H1 (cell line): ENCODE data around the gene MRAP. TPM values are rescaled to one million over a fixed set of nuclear protein-coding genes. Genes with fewer than 3 reads are reported as not detected.

Source experiments
- BCL11A ChIP-seq, 2 experiments: IDR thresholded peaks; one replicate each; pipeline ENCODE4 v1.6.1; 2011; ENCODE audit warnings: low read depth in 2 of 2, low read length in 2 of 2, mild to moderate bottlenecking in 2 of 2
- GTF2F1 ChIP-seq: IDR thresholded peaks from 2 replicates; pipeline ENCODE4 v1.6.1; 2012; ENCODE audit warnings: low read depth, low read length, improper control_type of control experiment, borderline replicate concordance
- JUND ChIP-seq: IDR thresholded peaks from 2 replicates; pipeline ENCODE4 v1.6.1; 2011; ENCODE audit warnings: mild to moderate bottlenecking, improper control_type of control experiment, low read length
- TAF7 ChIP-seq: optimal IDR thresholded peaks from 2 replicates; pipeline ENCODE3; 2011; ENCODE audit warnings: low read depth, mild to moderate bottlenecking, inconsistent platforms, low read length, moderate library complexity, borderline replicate concordance
- polyA plus RNA-seq, 7 experiments: library from polyadenylated mRNA; depleted of rRNA in 3 of 7; stranded (reverse) in 5 of 7; unstranded in 2 of 7; fragments of >200 nt in 5 of 7; fragments of 200-250 nt in 2 of 7; gene quantifications; 1 replicate in 5 of 7; 2 replicates in 1 of 7; 4 replicates in 1 of 7; pipeline versions ENCODE4 v1.2.1 to v1.2.3, GENCODE V29; 2011 to 2013; ENCODE audit warnings: missing spikeins in 2 of 7, mixed read lengths in 2 of 7
- total RNA-seq: library from RNA; stranded (reverse); fragmentation: NEBNext Ultra II Directional; extraction: Animal tissue kit (Norgen Biotek cat#: 25700); gene quantifications from 2 replicates; pipeline ENCODE4 v1.2.1, GENCODE V29; 2021
- TF ChIP-seq, protein P1 (sequence below), 3 experiments: IDR thresholded peaks; 1 replicate in 2 of 3; 2 replicates in 1 of 3; pipeline versions ENCODE4 v1.5.1 to v1.6.1; 2011; ENCODE audit warnings: low read length in 3 of 3, mild to moderate bottlenecking in 3 of 3, inconsistent platforms in 2 of 3, low read depth in 1 of 3, moderate library complexity in 1 of 3; ENCODE audit not compliant: insufficient read depth in 1 of 3; ENCODE audit errors: control extremely low read depth in 1 of 3

MRAP gene
- total and polyA plus RNA-seq, 2 of the 8 experiments (the other 6 are each of a cell fraction or from before 2014, with no cell fraction given) = not detected

GRCh38 chr21:32351428-32351827 is 52.8 kb downstream of the MRAP start (continued):
- TF ChIP-seq, protein P1, sequence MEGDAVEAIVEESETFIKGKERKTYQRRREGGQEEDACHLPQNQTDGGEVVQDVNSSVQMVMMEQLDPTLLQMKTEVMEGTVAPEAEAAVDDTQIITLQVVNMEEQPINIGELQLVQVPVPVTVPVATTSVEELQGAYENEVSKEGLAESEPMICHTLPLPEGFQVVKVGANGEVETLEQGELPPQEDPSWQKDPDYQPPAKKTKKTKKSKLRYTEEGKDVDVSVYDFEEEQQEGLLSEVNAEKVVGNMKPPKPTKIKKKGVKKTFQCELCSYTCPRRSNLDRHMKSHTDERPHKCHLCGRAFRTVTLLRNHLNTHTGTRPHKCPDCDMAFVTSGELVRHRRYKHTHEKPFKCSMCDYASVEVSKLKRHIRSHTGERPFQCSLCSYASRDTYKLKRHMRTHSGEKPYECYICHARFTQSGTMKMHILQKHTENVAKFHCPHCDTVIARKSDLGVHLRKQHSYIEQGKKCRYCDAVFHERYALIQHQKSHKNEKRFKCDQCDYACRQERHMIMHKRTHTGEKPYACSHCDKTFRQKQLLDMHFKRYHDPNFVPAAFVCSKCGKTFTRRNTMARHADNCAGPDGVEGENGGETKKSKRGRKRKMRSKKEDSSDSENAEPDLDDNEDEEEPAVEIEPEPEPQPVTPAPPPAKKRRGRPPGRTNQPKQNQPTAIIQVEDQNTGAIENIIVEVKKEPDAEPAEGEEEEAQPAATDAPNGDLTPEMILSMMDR (IDR thresholded peaks at IDR 0.05; ENCODE audit: control extremely low read depth in 1 of 3, insufficient read depth in 1 of 3, low read depth in 1 of 3, low read length in 3 of 3) = no peak
- TF ChIP-seq BCL11A (IDR thresholded peaks at IDR 0.05; ENCODE audit: low read depth in 2 of 2, low read length in 2 of 2) = no peak
- no peak for TF ChIP-seq TAF7
- TF ChIP-seq GTF2F1 = no peak
- TF ChIP-seq JUND = no peak
- TF ChIP-seq, all 59 proteins: peak for 0
